Measurements from ENCODE around the gene ZCCHC18.
"Not testable (repeated sequence)": the region's sequence is repeated elsewhere in the genome, so short reads cannot be mapped to it uniquely, and the experiment has no call there.

Gene ZCCHC18

DNA sequence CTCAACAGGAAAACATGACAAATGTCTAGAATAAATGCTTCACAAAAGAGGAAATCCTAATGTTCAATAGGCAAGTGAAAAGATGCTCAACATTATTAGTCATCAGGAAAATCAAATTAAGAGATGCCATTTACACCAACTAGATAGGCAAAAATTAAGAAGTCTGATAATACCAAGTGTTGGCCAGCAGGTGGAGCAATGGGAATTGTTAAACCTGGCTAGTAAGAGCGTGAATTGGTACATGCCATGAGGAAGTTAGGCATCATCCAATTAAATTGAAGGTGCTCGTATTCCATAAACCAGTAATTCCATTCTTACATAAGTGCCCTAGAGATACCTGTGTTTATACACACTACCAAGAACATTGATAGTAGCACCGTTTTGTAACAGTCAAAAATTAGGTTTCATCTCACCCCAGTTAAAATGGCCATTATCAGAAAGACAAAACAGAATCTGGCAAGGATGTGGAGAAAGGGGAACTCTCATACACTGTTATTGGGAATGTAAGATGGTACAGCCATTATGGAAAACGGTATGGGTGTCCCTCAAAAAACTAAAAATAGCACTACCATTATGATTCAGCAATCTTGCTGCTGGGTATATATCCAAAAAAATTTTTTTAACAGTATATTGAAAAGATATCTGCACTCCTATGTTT is 14.0 kb upstream of the ZCCHC18 start:
- peak; percentile 81 for DNase-seq (ENCODE audit: low read depth)
- no peak overlapping the region for H3K4me3 ChIP-seq (ENCODE audit: low read length)
- TF ChIP-seq, protein P1, sequence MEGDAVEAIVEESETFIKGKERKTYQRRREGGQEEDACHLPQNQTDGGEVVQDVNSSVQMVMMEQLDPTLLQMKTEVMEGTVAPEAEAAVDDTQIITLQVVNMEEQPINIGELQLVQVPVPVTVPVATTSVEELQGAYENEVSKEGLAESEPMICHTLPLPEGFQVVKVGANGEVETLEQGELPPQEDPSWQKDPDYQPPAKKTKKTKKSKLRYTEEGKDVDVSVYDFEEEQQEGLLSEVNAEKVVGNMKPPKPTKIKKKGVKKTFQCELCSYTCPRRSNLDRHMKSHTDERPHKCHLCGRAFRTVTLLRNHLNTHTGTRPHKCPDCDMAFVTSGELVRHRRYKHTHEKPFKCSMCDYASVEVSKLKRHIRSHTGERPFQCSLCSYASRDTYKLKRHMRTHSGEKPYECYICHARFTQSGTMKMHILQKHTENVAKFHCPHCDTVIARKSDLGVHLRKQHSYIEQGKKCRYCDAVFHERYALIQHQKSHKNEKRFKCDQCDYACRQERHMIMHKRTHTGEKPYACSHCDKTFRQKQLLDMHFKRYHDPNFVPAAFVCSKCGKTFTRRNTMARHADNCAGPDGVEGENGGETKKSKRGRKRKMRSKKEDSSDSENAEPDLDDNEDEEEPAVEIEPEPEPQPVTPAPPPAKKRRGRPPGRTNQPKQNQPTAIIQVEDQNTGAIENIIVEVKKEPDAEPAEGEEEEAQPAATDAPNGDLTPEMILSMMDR (conservative IDR thresholded peaks at IDR 0.05; ENCODE audit: low read length) = peak; percentile 66

DNA sequence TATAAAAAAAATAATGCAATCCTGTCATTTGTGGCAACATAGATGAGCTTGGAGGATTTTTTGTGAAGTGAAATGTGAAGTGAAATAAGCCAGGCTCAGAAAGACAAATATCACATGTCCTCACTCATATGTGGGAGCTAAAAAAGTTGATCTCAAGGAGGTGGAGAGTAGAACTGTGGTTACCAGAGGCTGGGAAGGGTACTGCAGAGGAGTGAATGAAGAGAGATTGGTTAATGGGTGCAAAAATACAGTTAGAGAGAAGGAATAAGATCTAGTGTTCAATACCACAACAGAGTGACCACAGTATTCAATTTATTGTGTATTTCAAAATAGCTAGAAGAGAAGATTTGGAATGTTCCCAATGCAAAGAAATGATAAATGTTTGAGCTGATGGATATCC is 13.4 kb upstream of the ZCCHC18 start:
- no peak overlapping the region for H3K4me3 ChIP-seq (ENCODE audit: low read length)
- TF ChIP-seq, protein P1 (conservative IDR thresholded peaks at IDR 0.05; ENCODE audit: low read length) = no peak
- no peak for DNase-seq (ENCODE audit: low read depth)

DNA sequence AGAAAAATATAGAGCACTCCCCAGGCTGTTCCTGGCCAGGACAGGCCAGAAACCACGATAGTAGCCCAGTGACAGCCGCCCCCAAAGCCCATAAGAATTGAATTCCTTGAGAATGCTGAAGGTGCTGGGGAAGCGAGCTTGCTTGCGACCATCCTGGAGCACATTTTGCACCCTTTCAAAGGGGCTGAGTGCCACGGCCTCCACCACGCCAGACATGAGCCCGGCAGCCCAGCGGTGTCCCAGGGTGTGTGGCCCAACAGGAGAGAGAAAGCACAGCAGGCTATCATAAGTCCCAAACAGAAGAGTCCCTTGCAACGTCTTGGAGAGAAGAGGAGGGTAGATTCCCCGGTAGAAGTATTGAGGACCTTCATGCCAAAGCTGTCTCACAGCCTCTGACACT is 7.6 kb upstream of the ZCCHC18 start:
- no peak for DNase-seq (ENCODE audit: low read depth)
- TF ChIP-seq, protein P1 (conservative IDR thresholded peaks at IDR 0.05; ENCODE audit: low read length) = no peak
- H3K4me3 ChIP-seq (ENCODE audit: low read length) = no peak overlapping the region

DNA sequence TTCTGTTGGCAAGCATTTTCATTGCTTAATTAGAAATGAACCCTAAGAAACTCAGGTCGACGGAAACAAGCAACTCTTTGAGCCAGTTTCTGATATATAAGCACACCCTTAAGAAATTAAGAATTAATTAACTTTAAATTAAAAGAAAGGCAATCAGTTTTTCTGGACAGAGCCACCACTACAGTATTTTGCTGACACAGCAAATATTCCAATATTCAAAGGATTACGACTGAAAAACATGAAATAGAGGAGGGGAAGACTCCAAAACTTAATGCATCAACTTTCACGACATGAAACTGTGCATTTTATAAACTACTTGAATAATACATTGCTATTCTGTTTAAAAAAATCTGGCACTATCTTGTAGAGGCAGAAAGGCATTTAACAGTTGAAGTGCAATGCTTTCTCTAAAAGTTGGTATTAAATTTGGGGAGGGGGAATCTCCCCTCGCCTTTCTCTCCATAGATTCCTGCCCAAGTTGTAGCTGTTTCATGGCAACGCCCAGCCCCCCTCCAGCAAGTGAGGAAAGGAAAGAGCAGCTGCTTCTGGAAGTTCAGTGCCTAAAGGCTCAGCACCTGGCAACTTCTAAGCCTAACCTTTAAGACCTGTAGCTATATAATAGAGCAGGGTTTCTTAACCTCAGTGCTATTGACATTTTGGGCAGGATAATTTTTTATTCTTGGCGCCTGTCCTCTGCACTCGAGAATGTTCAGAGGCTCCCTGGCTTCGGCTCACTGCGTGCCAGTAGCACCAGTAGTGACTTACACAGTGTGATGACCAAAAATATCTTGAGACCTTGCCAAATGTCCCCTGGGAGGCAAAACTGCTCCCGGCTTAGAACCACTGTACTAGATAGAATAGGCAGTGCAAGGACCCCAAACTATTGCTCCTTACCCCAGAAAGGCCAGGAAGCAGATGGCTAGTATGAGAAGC is 6.7 kb upstream of the ZCCHC18 start:
- TF ChIP-seq, protein P1 (conservative IDR thresholded peaks at IDR 0.05; ENCODE audit: low read length) = no peak
- no peak for DNase-seq (ENCODE audit: low read depth)
- H3K4me3 ChIP-seq (ENCODE audit: low read length) = no peak overlapping the region

DNA sequence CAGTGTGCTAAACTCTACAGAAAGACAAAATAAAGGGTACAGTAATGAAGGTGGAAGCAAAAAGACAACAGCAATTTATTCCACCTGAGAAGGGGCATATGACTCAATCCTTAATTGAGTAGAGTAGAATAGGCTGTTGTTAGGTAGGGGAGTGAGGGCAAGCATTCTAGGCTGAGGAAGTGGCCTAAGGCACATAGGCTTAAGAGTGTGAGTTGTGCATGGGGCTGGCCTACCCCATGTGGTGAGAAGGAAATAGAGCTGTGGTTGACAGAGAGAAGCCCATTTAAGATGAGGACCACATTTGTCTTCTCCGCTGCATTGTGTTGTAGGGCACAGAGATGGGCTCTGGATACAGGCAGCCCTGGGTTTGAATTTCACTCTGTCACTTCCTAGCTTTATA is 3.4 kb upstream of the ZCCHC18 start:
- no peak overlapping the region for H3K4me3 ChIP-seq (ENCODE audit: low read length)
- no peak for DNase-seq (ENCODE audit: low read depth)
- TF ChIP-seq, protein P1 (conservative IDR thresholded peaks at IDR 0.05; ENCODE audit: low read length) = no peak

DNA sequence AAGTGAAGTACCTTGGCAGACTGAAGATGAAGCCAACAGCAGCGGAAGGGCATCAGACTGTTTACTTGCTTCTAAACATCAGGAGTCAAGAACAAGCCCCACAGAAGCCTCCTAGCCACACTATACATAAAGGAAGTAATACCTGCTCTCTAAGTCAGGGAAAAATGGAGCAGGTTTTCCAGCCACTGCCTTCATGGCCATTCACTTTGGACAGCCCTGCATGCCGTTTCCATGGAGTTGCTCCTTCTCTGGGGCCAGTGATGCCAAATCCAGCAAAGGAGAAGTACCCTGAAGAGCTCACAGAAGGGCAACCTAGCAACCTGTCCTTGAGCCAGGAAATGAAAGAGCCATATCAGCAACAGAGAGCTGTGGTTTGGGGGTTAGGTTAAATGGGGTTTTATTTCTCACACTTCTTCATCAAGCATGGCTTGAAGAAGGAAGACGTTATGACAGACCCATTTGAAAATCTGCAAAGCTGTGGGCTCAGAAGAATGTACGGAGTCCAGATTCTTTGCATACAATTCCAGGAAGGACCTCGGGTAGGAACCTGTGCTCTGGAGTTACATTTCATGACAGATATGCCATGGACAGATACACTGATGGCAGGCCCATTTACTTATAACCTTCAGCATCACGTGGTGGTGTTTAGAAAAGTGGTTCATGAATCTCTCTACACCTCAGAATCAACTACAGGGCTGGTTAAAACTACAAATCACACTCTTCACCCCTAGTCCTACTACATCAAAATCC is 1.7 kb upstream of the ZCCHC18 start:
- H3K4me3 ChIP-seq (ENCODE audit: low read length); DNase-seq (ENCODE audit: low read depth): not testable (repeated sequence)

DNA sequence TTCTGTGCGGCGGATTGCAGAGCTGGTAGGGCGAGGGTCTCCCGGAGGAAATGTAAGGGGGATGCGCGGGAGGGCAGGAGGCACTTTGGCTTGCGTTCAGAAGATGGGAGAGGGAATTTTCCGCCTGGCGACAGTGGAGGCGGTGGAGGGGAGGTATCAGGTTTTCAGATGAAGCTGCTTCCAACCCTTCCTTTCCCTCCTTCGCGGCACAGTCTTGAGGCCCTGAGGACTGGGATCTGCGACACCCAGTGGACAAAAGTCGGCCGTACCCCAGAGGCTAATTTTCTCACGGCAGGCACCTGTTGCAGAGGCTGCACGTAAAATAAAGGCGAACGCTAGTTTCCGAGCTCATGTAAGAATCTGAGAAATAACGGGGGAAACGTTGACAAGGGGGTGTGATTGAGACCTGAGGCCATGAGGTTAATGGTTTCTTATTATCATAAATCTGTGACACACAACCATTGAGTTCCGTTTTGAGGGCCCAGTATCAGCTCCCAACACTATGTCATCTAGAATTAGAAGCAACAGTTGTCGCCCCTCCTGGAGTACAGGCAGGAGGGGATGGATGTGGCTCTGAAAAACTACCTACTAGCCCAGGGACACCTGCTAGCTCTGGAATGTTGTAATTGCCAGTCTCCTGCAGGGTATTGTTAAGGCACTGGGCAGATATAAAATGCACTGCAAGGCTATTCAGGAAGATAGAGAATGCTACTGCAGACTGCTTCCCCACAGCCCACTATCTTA is 1.1 kb downstream of the ZCCHC18 start:
- TF ChIP-seq, protein P1 (conservative IDR thresholded peaks at IDR 0.05; ENCODE audit: low read length) = peak; percentile 53
- DNase-seq (ENCODE audit: low read depth) = peak; percentile 37
- H3K4me3 ChIP-seq (ENCODE audit: low read length) = peak overlapping the region; percentile 63

Data from AG10803 (cell line).